ENCODE results near the gene ZC3HAV1.

The ZC3HAV1 gene

GRCh38 chr7:139111147-139111546, 1.6 kb upstream of the ZC3HAV1 start:
- TF ChIP-seq CTCF (IDR thresholded peaks at IDR 0.05; ENCODE audit: low read length) = no peak
- no peak for TF ChIP-seq EZH2 (IDR thresholded peaks at IDR 0.05; ENCODE audit: borderline replicate concordance, low read length)

GRCh38 chr7:139109983-139110411, 477 bp upstream of the ZC3HAV1 start:
- H3F3A ChIP-seq (ENCODE audit: insufficient read depth, low read length) = no peaks in the 10 kb centered on the region
- no peaks in the 10 kb centered on the region for H3K9me3 ChIP-seq (ENCODE audit: low read length)
- H3K4me3 ChIP-seq (ENCODE audit: low read depth, low read length, poor library complexity, severe bottlenecking) = peak overlapping the region; percentile 81
- peaks cover 39% of the 10 kb centered on the region for H3K4me1 ChIP-seq (ENCODE audit: insufficient read depth, low read length, severe bottlenecking)
- H3K9me2 ChIP-seq (ENCODE audit: low read depth, low read length) = no peaks in the 10 kb centered on the region
- H3K79me2 ChIP-seq (ENCODE audit: insufficient read depth, low read length) = no peaks in the 10 kb centered on the region
- no peaks in the 10 kb centered on the region for H3K36me3 ChIP-seq (ENCODE audit: insufficient read depth, low read length)
- TF ChIP-seq EZH2 (IDR thresholded peaks at IDR 0.05; ENCODE audit: borderline replicate concordance, low read length) = no peak
- no peak for TF ChIP-seq CTCF (IDR thresholded peaks at IDR 0.05; ENCODE audit: low read length)
- H3K9ac ChIP-seq (ENCODE audit: low read length) = peak overlapping the region; percentile 77
- H2AFZ ChIP-seq (ENCODE audit: low read length) = no peak overlapping the region
- peak overlapping the region; percentile 76 for H3K4me2 ChIP-seq (ENCODE audit: low read length)
- no peak overlapping the region for H3K27ac ChIP-seq (ENCODE audit: low read depth, low read length, poor library complexity, severe bottlenecking)
- H4K20me1 ChIP-seq (ENCODE audit: insufficient read depth, low read length) = no peaks in the 10 kb centered on the region
- no peaks in the 10 kb centered on the region; the same call in 1 of the 2 replicates for H3K27me3 ChIP-seq (ENCODE audit: insufficient read depth, low read length)

More at GRCh38 chr7:139111147-139111546, 1.6 kb upstream of the ZC3HAV1 start:
- Histone ChIP-seq H3K4me2 (ENCODE audit: low read length) (no peak overlapping the region), H3K9ac (ENCODE audit: low read length) (no peak overlapping the region), H4K20me1 (ENCODE audit: insufficient read depth, low read length) (no peaks in the 10 kb centered on the region), H2AFZ (ENCODE audit: low read length) (no peak overlapping the region), H3K9me2 (ENCODE audit: low read depth, low read length) (no peaks in the 10 kb centered on the region), H3K79me2 (ENCODE audit: insufficient read depth, low read length) (no peaks in the 10 kb centered on the region), H3K27me3 (ENCODE audit: insufficient read depth, low read length) (no peaks in the 10 kb centered on the region; the same call in 1 of the 2 replicates), H3K36me3 (ENCODE audit: insufficient read depth, low read length) (no peaks in the 10 kb centered on the region), H3K4me1 (ENCODE audit: insufficient read depth, low read length, severe bottlenecking) (peaks cover 27% of the 10 kb centered on the region), H3F3A (ENCODE audit: insufficient read depth, low read length) (no peaks in the 10 kb centered on the region), H3K4me3 (ENCODE audit: low read depth, low read length, poor library complexity, severe bottlenecking) (no peak overlapping the region), H3K9me3 (ENCODE audit: low read length) (no peaks in the 10 kb centered on the region), H3K27ac (ENCODE audit: low read depth, low read length, poor library complexity, severe bottlenecking) (no peak overlapping the region)

- H4K20me1 ChIP-seq (ENCODE audit: insufficient read depth, low read length) = no peaks in the 10 kb centered on the region
Observed at GRCh38 chr7:139108266-139109187, 993 bp downstream of the ZC3HAV1 start.

More at GRCh38 chr7:139108266-139109187, 993 bp downstream of the ZC3HAV1 start:
- TF ChIP-seq EZH2 (IDR thresholded peaks at IDR 0.05; ENCODE audit: borderline replicate concordance, low read length) (no peak), CTCF (IDR thresholded peaks at IDR 0.05; ENCODE audit: low read length) (no peak)
- peak overlapping the region; percentile 81 for H3K4me3 ChIP-seq (ENCODE audit: low read depth, low read length, poor library complexity, severe bottlenecking)
- H3K4me2 ChIP-seq (ENCODE audit: low read length) = peak overlapping the region; percentile 76
- no peak overlapping the region for H2AFZ ChIP-seq (ENCODE audit: low read length)
- peak overlapping the region; percentile 76 for H3K27ac ChIP-seq (ENCODE audit: low read depth, low read length, poor library complexity, severe bottlenecking)
- peaks cover 3% of the 10 kb centered on the region for H3K79me2 ChIP-seq (ENCODE audit: insufficient read depth, low read length)
- no peaks in the 10 kb centered on the region for H3F3A ChIP-seq (ENCODE audit: insufficient read depth, low read length)
- peak overlapping the region; percentile 77 for H3K9ac ChIP-seq (ENCODE audit: low read length)
- H3K4me1 ChIP-seq (ENCODE audit: insufficient read depth, low read length, severe bottlenecking) = peaks cover 53% of the 10 kb centered on the region
- H3K27me3 ChIP-seq (ENCODE audit: insufficient read depth, low read length) = no peaks in the 10 kb centered on the region; the same call in 1 of the 2 replicates
- no peaks in the 10 kb centered on the region for H3K9me3 ChIP-seq (ENCODE audit: low read length)
- H3K36me3 ChIP-seq (ENCODE audit: insufficient read depth, low read length) = no peaks in the 10 kb centered on the region
- no peaks in the 10 kb centered on the region for H3K9me2 ChIP-seq (ENCODE audit: low read depth, low read length)

Data from OCI-LY1 (cell line).